Caco-2 (cell line): ENCODE data around the gene SOCS4. TPM values are rescaled to one million over a fixed set of nuclear protein-coding genes. Genes with fewer than 3 reads are reported as not detected.
A peak's percentile ranks its signal among the peaks of the same experiment; 100 is the strongest.

Experiments
- BruUV-seq: library from RNA; stranded (reverse); fragments of 400-500 nt; replicated peaks from 2 replicates; lab custom pipeline; 2021; lab: Mats Ljungman, UMichigan
- CTCF ChIA-PET: fragments of 300-600 bp; sonication (Branson Sonifier 250); formaldehyde crosslinking; loops from one replicate; lab custom pipeline; 2022; ENCODE audit warnings: antibody characterized with exemption; lab: Charles Lee
- POLR2A ChIA-PET: fragments of 300-600 bp; sonication (Branson Sonifier 250); formaldehyde crosslinking; loops from one replicate; lab custom pipeline; 2022; ENCODE audit warnings: antibody characterized with exemption; lab: Charles Lee
- DNase-seq, 2 experiments: peaks; one replicate each; pipeline versions ENCODE4 v3.0.0 to v3.0.0-alpha.2; 2020 to 2022
- H3K27me3 ChIP-seq: replicated peaks from 2 replicates; pipeline ENCODE4 v1.6.0; 2011; ENCODE audit warnings: low read length; ENCODE audit not compliant: control insufficient read depth, insufficient read depth
- H3K36me3 ChIP-seq: 2 replicates; pipeline ENCODE4 v1.5.1; 2011; ENCODE audit warnings: low read length; ENCODE audit not compliant: control insufficient read depth, insufficient read depth
- H3K4me1 ChIP-seq: fragments of 250-450 bp; sonication (Bioruptor Pico); 2 replicates; pipeline ENCODE4 v1.5.1; 2020; ENCODE audit warnings: mild to moderate bottlenecking
- H3K4me3 ChIP-seq: 2 replicates; pipeline ENCODE4 v1.5.1; 2011; ENCODE audit warnings: low read depth, mild to moderate bottlenecking, control low read depth, low read length
- H3K9me3 ChIP-seq: fragments of 250-450 bp; sonication (Bioruptor Pico); 2 replicates; pipeline ENCODE4 v1.5.1; 2020; ENCODE audit warnings: mild to moderate bottlenecking, moderate library complexity
- H3K27ac Mint-ChIP-seq: one replicate; pipeline ENCODE4 v1.8.0; 2022; ENCODE audit warnings: mixed read lengths; ENCODE audit not compliant: unreplicated experiment
- H3K27me3 Mint-ChIP-seq: one replicate; pipeline ENCODE4 v1.8.0; 2022; ENCODE audit warnings: mixed read lengths; ENCODE audit not compliant: insufficient read depth, unreplicated experiment
- H3K36me3 Mint-ChIP-seq: one replicate; pipeline ENCODE4 v1.8.0; 2022; ENCODE audit warnings: mild to moderate bottlenecking, mixed read lengths; ENCODE audit not compliant: insufficient read depth, unreplicated experiment
- H3K4me1 Mint-ChIP-seq: one replicate; pipeline ENCODE4 v1.8.0; 2022; ENCODE audit warnings: low read depth, mixed read lengths; ENCODE audit not compliant: unreplicated experiment
- H3K4me3 Mint-ChIP-seq: one replicate; pipeline ENCODE4 v1.8.0; 2022; ENCODE audit warnings: mild to moderate bottlenecking, moderate library complexity, mixed read lengths; ENCODE audit not compliant: unreplicated experiment
- H3K9me3 Mint-ChIP-seq: one replicate; pipeline ENCODE4 v1.8.0; 2022; ENCODE audit warnings: mixed read lengths; ENCODE audit not compliant: unreplicated experiment
- intact Hi-C: fragments of 100-400 bp; cut with micrococcal nuclease; formaldehyde crosslinking; loops from one replicate; pipeline ENCODE4 v1.10.0; 2022; ENCODE audit not compliant: unreplicated experiment
- total RNA-seq: library from RNA; stranded (reverse); gene quantifications from 2 replicates; pipeline ENCODE4 v1.2.3, GENCODE V29; 2022
- TF ChIP-seq, protein P1 (sequence below), 2 experiments: fragments of 200-600 bp in 1 of 2; IDR thresholded peaks; 1 replicate in 1 of 2; 2 replicates in 1 of 2; pipeline versions ENCODE4 v1.5.1 to v1.8.0; 2011 to 2022; ENCODE audit warnings: antibody characterized with exemption in 1 of 2, control low read depth in 1 of 2, inconsistent platforms in 1 of 2, low read depth in 1 of 2, low read length in 1 of 2, mild to moderate bottlenecking in 1 of 2, moderate library complexity in 1 of 2; ENCODE audit not compliant: insufficient read depth in 1 of 2, severe bottlenecking in 1 of 2, unreplicated experiment in 1 of 2

SOCS4 gene
- total RNA-seq, 1 experiment from 2014 or later: 24.8 TPM

DNA sequence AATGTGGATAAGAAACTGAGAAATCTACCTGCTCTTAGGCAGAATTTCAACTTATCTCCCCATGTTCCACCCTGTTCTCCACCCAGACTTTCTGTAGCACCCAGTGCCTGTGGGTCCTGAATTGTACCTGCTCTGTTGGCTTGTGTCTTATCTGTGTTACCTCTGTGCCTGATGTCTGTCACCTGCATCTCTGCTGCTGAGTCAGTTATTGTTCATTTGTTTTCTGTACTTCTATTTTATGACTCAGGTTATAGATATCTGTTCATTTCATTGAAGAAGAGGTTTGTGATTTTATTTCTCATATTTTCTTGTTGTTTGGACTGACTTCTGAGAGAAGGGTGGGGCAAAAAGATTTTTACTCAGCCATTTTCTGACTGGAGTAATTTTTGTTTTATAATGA is 11.7 kb downstream of the SOCS4 start:
- H3K36me3 ChIP-seq: no peaks in the 10 kb centered on the region; the same call in 1 of the 2 replicates
- H3K27me3 ChIP-seq: no peaks in the 10 kb centered on the region
- H3K27ac Mint-ChIP-seq: peak overlapping the region; percentile 25
- no peak for DNase-seq
- POLR2A ChIA-PET: interaction anchor here (1.4 kb wide), 1 partner anchor 12 kb away, joined by 5 read pairs; the partner anchor contains the start of genes SOCS4 and WDHD1
- TF ChIP-seq, protein P1, sequence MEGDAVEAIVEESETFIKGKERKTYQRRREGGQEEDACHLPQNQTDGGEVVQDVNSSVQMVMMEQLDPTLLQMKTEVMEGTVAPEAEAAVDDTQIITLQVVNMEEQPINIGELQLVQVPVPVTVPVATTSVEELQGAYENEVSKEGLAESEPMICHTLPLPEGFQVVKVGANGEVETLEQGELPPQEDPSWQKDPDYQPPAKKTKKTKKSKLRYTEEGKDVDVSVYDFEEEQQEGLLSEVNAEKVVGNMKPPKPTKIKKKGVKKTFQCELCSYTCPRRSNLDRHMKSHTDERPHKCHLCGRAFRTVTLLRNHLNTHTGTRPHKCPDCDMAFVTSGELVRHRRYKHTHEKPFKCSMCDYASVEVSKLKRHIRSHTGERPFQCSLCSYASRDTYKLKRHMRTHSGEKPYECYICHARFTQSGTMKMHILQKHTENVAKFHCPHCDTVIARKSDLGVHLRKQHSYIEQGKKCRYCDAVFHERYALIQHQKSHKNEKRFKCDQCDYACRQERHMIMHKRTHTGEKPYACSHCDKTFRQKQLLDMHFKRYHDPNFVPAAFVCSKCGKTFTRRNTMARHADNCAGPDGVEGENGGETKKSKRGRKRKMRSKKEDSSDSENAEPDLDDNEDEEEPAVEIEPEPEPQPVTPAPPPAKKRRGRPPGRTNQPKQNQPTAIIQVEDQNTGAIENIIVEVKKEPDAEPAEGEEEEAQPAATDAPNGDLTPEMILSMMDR (IDR thresholded peaks at IDR 0.05; ENCODE audit: insufficient read depth in 1 of 2, low read depth in 1 of 2, low read length in 1 of 2, severe bottlenecking in 1 of 2, unreplicated experiment in 1 of 2): no peak
- H3K4me1 ChIP-seq: no peaks in the 10 kb centered on the region
- CTCF ChIA-PET: no interaction called here
- H3K4me3 ChIP-seq: no peak overlapping the region
- intact Hi-C loops: no loop called here
- no peaks in the 10 kb centered on the region for H3K9me3 Mint-ChIP-seq
- no peaks in the 10 kb centered on the region for H3K27me3 Mint-ChIP-seq
- H3K9me3 ChIP-seq: no peaks in the 10 kb centered on the region
- H3K4me1 Mint-ChIP-seq: no peaks in the 10 kb centered on the region
- no TSS peak for BruUV-seq
- no peak overlapping the region for H3K4me3 Mint-ChIP-seq
- peaks cover 55% of the 10 kb centered on the region for H3K36me3 Mint-ChIP-seq

GRCh38 chr14:55043528-55043927 is 16.5 kb downstream of the SOCS4 start:
- Mint-ChIP-seq H3K36me3 (peaks cover 20% of the 10 kb centered on the region), H3K4me1 (no peaks in the 10 kb centered on the region), H3K27ac (no peak overlapping the region), H3K27me3 (no peaks in the 10 kb centered on the region), H3K9me3 (no peaks in the 10 kb centered on the region), H3K4me3 (no peak overlapping the region)
- Histone ChIP-seq H3K4me3 (no peak overlapping the region), H3K27me3 (no peaks in the 10 kb centered on the region), H3K36me3 (no peaks in the 10 kb centered on the region), H3K4me1 (no peaks in the 10 kb centered on the region), H3K9me3 (no peaks in the 10 kb centered on the region)
- no peak for DNase-seq
- intact Hi-C loops: no loop called here
- TF ChIP-seq, protein P1 (IDR thresholded peaks at IDR 0.05; ENCODE audit: insufficient read depth in 1 of 2, low read depth in 1 of 2, low read length in 1 of 2, severe bottlenecking in 1 of 2, unreplicated experiment in 1 of 2): no peak
- POLR2A ChIA-PET: no interaction called here
- no TSS peak for BruUV-seq
- CTCF ChIA-PET: no interaction called here

DNA sequence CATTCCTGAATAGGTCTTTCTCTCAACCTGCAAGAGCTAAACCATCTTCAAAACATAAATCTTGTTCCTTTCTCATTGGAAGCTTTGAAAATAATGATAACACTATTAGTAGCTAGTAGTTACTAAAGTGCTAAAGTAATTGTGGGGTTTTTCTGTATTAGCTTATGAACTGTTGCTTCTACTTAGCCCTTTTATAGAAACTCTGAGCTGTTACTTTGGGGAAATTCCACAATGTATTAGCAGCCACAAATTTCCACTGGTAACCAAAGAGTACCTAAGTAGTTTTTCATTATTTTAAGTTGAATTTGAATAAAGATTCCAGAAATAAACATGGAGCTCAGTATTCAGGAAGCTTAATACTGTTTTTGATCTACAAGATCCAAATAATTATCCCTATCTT is 18.1 kb downstream of the SOCS4 start:
- no peaks in the 10 kb centered on the region for H3K36me3 ChIP-seq
- H3K36me3 Mint-ChIP-seq: peaks cover 6% of the 10 kb centered on the region
- intact Hi-C loops: no loop called here
- no peaks in the 10 kb centered on the region for H3K27me3 Mint-ChIP-seq
- no peak overlapping the region for H3K27ac Mint-ChIP-seq
- no peaks in the 10 kb centered on the region for H3K9me3 Mint-ChIP-seq
- POLR2A ChIA-PET: interaction anchor here (0.6 to 0.9 kb wide), 2 partner anchors 18 to 42 kb away, joined by 3 to 6 read pairs; no protein-coding TSS in a partner anchor
- no peaks in the 10 kb centered on the region for H3K27me3 ChIP-seq
- no peak overlapping the region for H3K4me3 Mint-ChIP-seq
- no peaks in the 10 kb centered on the region for H3K4me1 Mint-ChIP-seq
- no peak for DNase-seq
- TF ChIP-seq, protein P1 (IDR thresholded peaks at IDR 0.05; ENCODE audit: insufficient read depth in 1 of 2, low read depth in 1 of 2, low read length in 1 of 2, severe bottlenecking in 1 of 2, unreplicated experiment in 1 of 2): no peak
- H3K4me1 ChIP-seq: no peaks in the 10 kb centered on the region
- BruUV-seq: no TSS peak
- CTCF ChIA-PET: interaction anchor here (0.6 kb wide), 1 partner anchor 41 kb away, joined by 4 read pairs; no protein-coding TSS in a partner anchor
- no peaks in the 10 kb centered on the region for H3K9me3 ChIP-seq
- H3K4me3 ChIP-seq: no peak overlapping the region
